CD4-positive, alpha-beta T cell (primary cell): Measurements from ENCODE around the gene MICAL2. TPM values are rescaled to one million over a fixed set of nuclear protein-coding genes. Genes with fewer than 3 reads are reported as not detected.
A peak's percentile ranks its signal among the peaks of the same experiment; 100 is the strongest.
"Not testable (repeated sequence)": the region's sequence is repeated elsewhere in the genome, so short reads cannot be mapped to it uniquely, and the experiment has no call there.

Experiments
- ATAC-seq: fragments of 200-7000 bp; cut with Tn5 transposase; one replicate; pipeline ENCODE4 v1.10.0; 2022; ENCODE audit warnings: mild to moderate bottlenecking; ENCODE audit not compliant: poor library complexity
- CTCF ChIA-PET: fragments of 350-600 bp; sonication (Branson Sonifier 250); formaldehyde crosslinking; loops from one replicate; lab custom pipeline; 2021; ENCODE audit warnings: antibody characterized with exemption, inconsistent platforms; lab: Charles Lee
- POLR2A ChIA-PET: fragments of 350-600 bp; sonication (Branson Sonifier 250); formaldehyde crosslinking; loops from one replicate; lab custom pipeline; 2021; ENCODE audit warnings: antibody characterized with exemption, inconsistent platforms; lab: Charles Lee
- DNase-seq, 14 experiments: peaks; one replicate each; pipeline ENCODE4 v3.0.0-alpha.2; 2013 to 2020; ENCODE audit warnings: mixed read lengths in 2 of 14
- H3K27ac ChIP-seq, 2 donors: one replicate each; pipeline versions ENCODE4 v1.5.1 to v1.7.0; 2013; ENCODE audit warnings: low read length in 2 of 2, low read depth in 1 of 2, mild to moderate bottlenecking in 1 of 2
- H3K27me3 ChIP-seq, 2 experiments: 1 replicate in 1 of 2; 2 replicates in 1 of 2; pipeline versions ENCODE4 v1.6.1 to v1.7.0; 2013; ENCODE audit warnings: low read length in 2 of 2, control low read depth in 1 of 2, mild to moderate bottlenecking in 1 of 2, moderate library complexity in 1 of 2; ENCODE audit not compliant: insufficient read depth in 2 of 2, control insufficient read depth in 1 of 2
- H3K36me3 ChIP-seq: one replicate; pipeline ENCODE4 v1.6.1; 2013; ENCODE audit warnings: low read length, control low read depth; ENCODE audit not compliant: insufficient read depth
- H3K4me1 ChIP-seq: one replicate; pipeline ENCODE4 v1.6.1; 2013; ENCODE audit warnings: low read length, control low read depth; ENCODE audit not compliant: insufficient read depth
- H3K4me3 ChIP-seq: one replicate; pipeline ENCODE4 v1.5.1; 2013; ENCODE audit warnings: mild to moderate bottlenecking, low read length, moderate library complexity
- H3K9me3 ChIP-seq, 2 experiments: 1 replicate in 1 of 2; 2 replicates in 1 of 2; pipeline versions ENCODE4 v1.6.1 to v1.7.0; 2013; ENCODE audit warnings: low read length in 2 of 2, mild to moderate bottlenecking in 2 of 2, control low read depth in 1 of 2, moderate library complexity in 1 of 2; ENCODE audit not compliant: control insufficient read depth in 1 of 2, insufficient read depth in 1 of 2
- H3K27ac Mint-ChIP-seq: one replicate; pipeline ENCODE4 v1.8.0; 2020; ENCODE audit warnings: mixed read lengths
- H3K27me3 Mint-ChIP-seq: one replicate; pipeline ENCODE4 v1.8.0; 2021; ENCODE audit warnings: mixed read lengths
- H3K36me3 Mint-ChIP-seq: one replicate; pipeline ENCODE4 v1.8.0; 2021; ENCODE audit warnings: low read depth, mixed read lengths
- H3K4me1 Mint-ChIP-seq: one replicate; pipeline ENCODE4 v1.8.0; 2021; ENCODE audit warnings: low read depth, mixed read lengths
- H3K4me3 Mint-ChIP-seq: one replicate; pipeline ENCODE4 v1.8.0; 2020; ENCODE audit warnings: mild to moderate bottlenecking, mixed read lengths
- H3K9me3 Mint-ChIP-seq: one replicate; pipeline ENCODE4 v1.8.0; 2020; ENCODE audit warnings: mixed read lengths
- CTCF ChIP-seq: fragments of 200-600 bp; IDR thresholded peaks from one replicate; pipeline ENCODE4 v1.8.0; 2022; ENCODE audit warnings: antibody characterized with exemption, mild to moderate bottlenecking
- intact Hi-C, 2 experiments: fragments of 100-400 bp; cut with DNase I in 1 of 2; cut with micrococcal nuclease in 1 of 2; formaldehyde crosslinking; loops; one replicate each; pipeline versions ENCODE4 v1.15.1 to v1.9.0; 2023 to 2025; cut with DNase I, micrococcal nuclease
- total RNA-seq, 174 experiments: library from RNA in 2 of 174; stranded (reverse) in 2 of 174; gene quantifications; one replicate each; pipeline ENCODE4 v1.2.3 and lab custom pipeline; 2021 to 2026

MICAL2 gene
- total RNA-seq, 2 experiments from 2014 or later: 12.8 to 14.1 TPM

- POLR2A ChIA-PET: interaction anchor here (1.0 to 3.0 kb wide), 3 partner anchors 9 to 53 kb away, joined by 3 to 15 read pairs (median 3); partner anchors contain the start of gene MICAL2
- peaks cover 56% of the 10 kb centered on the region for H3K4me1 ChIP-seq
- H3K4me3 Mint-ChIP-seq: no peak overlapping the region
- no peaks in the 10 kb centered on the region for H3K27me3 Mint-ChIP-seq
- no peak for DNase-seq
- H3K36me3 ChIP-seq: no peaks in the 10 kb centered on the region
- no peaks in the 10 kb centered on the region for H3K36me3 Mint-ChIP-seq
- CTCF ChIA-PET: no interaction called here
- intact Hi-C loops: loop anchor here in 1 of 2 experiments (5.0 kb wide), 1 partner anchor 49 kb away; no protein-coding TSS in a partner anchor
- peaks cover 68% of the 10 kb centered on the region for H3K4me1 Mint-ChIP-seq
- H3K4me3 ChIP-seq: no peak overlapping the region
- no peaks in the 10 kb centered on the region for H3K9me3 Mint-ChIP-seq
- H3K27ac ChIP-seq: no peak overlapping the region
- TF ChIP-seq CTCF: no peak
- H3K9me3 ChIP-seq: no peaks in the 10 kb centered on the region
- peak overlapping the region; percentile 74 for H3K27ac Mint-ChIP-seq
- H3K27me3 ChIP-seq: no peaks in the 10 kb centered on the region
- ATAC-seq: no peak
Observed at GRCh38 chr11:12142909-12143308, 32.5 kb downstream of the MICAL2 start.

- DNase-seq (no peak), ATAC-seq (no peak)
- ChIA-PET CTCF (no interaction called here), POLR2A (interaction anchor here (1.0 to 3.0 kb wide), 3 partner anchors 9 to 52 kb away, joined by 3 to 15 read pairs (median 3); partner anchors contain the start of gene MICAL2)
- Mint-ChIP-seq H3K4me3 (peak overlapping the region; percentile 16), H3K9me3 (no peaks in the 10 kb centered on the region), H3K36me3 (no peaks in the 10 kb centered on the region), H3K4me1 (peaks cover 69% of the 10 kb centered on the region), H3K27ac (peak overlapping the region; percentile 49), H3K27me3 (no peaks in the 10 kb centered on the region)
- no peaks in the 10 kb centered on the region for H3K27me3 ChIP-seq
- no peak for TF ChIP-seq CTCF
- H3K4me1 ChIP-seq: peaks cover 52% of the 10 kb centered on the region
- no peaks in the 10 kb centered on the region for H3K9me3 ChIP-seq
- intact Hi-C loops: loop anchor here in 1 of 2 experiments (5.0 kb wide), 1 partner anchor 49 kb away; no protein-coding TSS in a partner anchor
- H3K4me3 ChIP-seq: no peak overlapping the region
- no peak overlapping the region for H3K27ac ChIP-seq
- H3K36me3 ChIP-seq: no peaks in the 10 kb centered on the region
Observed at GRCh38 chr11:12143461-12144258, 33.3 kb downstream of the MICAL2 start.

- Mint-ChIP-seq H3K4me1 (peaks cover 70% of the 10 kb centered on the region), H3K4me3 (peak overlapping the region; percentile 13), H3K27me3 (no peaks in the 10 kb centered on the region), H3K36me3 (no peaks in the 10 kb centered on the region), H3K9me3 (no peaks in the 10 kb centered on the region), H3K27ac (peak overlapping the region; percentile 49)
- intact Hi-C loops: loop anchor here in 1 of 2 experiments (5.0 kb wide), 1 partner anchor 48 kb away; no protein-coding TSS in a partner anchor
- Histone ChIP-seq H3K27me3 (no peaks in the 10 kb centered on the region), H3K27ac (no peak overlapping the region), H3K36me3 (no peaks in the 10 kb centered on the region), H3K9me3 (no peaks in the 10 kb centered on the region), H3K4me3 (no peak overlapping the region), H3K4me1 (peaks cover 57% of the 10 kb centered on the region)
- TF ChIP-seq CTCF: no peak
- POLR2A ChIA-PET: interaction anchor here (1.0 to 3.0 kb wide), 2 partner anchors 10 to 13 kb away, joined by 4 to 15 read pairs; no protein-coding TSS in a partner anchor
- ATAC-seq (no peak), DNase-seq (no peak)
- CTCF ChIA-PET: no interaction called here
Observed at GRCh38 chr11:12144330-12145174, 34.2 kb downstream of the MICAL2 start.

GRCh38 chr11:12146678-12147077, 36.3 kb downstream of the MICAL2 start:
- H3K36me3 Mint-ChIP-seq, H3K9me3 ChIP-seq, H3K4me3 ChIP-seq, H3K36me3 ChIP-seq, H3K27me3 Mint-ChIP-seq, H3K27ac ChIP-seq, H3K27ac Mint-ChIP-seq, H3K27me3 ChIP-seq, ATAC-seq, intact Hi-C loops, DNase-seq, H3K9me3 Mint-ChIP-seq, CTCF ChIA-PET, POLR2A ChIA-PET, H3K4me3 Mint-ChIP-seq: not testable (repeated sequence)
- peaks cover 71% of the 10 kb centered on the region for H3K4me1 Mint-ChIP-seq
- H3K4me1 ChIP-seq: peaks cover 51% of the 10 kb centered on the region
